ENCODE measurements around the gene TMEM108. TPM values are rescaled to one million over a fixed set of nuclear protein-coding genes. Genes with fewer than 3 reads are reported as not detected.

TMEM108 gene
- total and polyA plus RNA-seq, 2 of the 4 experiments (the other 2 are of a cell fraction) = 0.18 to 2.2 TPM

- H4K5ac ChIP-seq (ENCODE audit: low read depth, low read length) = no peak overlapping the region
- no peak overlapping the region for H2BK120ac ChIP-seq (ENCODE audit: low read depth, low read length)
- no peaks in the 10 kb centered on the region for H3K9me1 ChIP-seq (ENCODE audit: insufficient read depth, low read length)
- no peak for DNase-seq
- H3K56ac ChIP-seq (ENCODE audit: extremely low read depth, insufficient read depth, low read length) = no peak overlapping the region
- H3K4me1 ChIP-seq (ENCODE audit: control insufficient read depth, insufficient read depth, low read length) = no peaks in the 10 kb centered on the region
- H3K18ac ChIP-seq (ENCODE audit: low read depth, low read length) = no peak overlapping the region
- no peak overlapping the region for H3K4me3 ChIP-seq (ENCODE audit: insufficient read depth, low read depth, low read length)
- no peak for TF ChIP-seq MXI1 (IDR thresholded peaks at IDR 0.05; ENCODE audit: borderline replicate concordance, low read depth, low read length)
- no peak for TF ChIP-seq SMC3 (IDR thresholded peaks at IDR 0.05; ENCODE audit: low read depth, low read length)
- TF ChIP-seq FOS (IDR thresholded peaks at IDR 0.05; ENCODE audit: low read depth, low read length) = no peak
- no peak for TF ChIP-seq NFE2L2 (IDR thresholded peaks at IDR 0.05; ENCODE audit: low read depth, low read length)
- no peak for TF ChIP-seq RCOR1 (IDR thresholded peaks at IDR 0.05; ENCODE audit: insufficient replicate concordance, low read length)
- no peak for TF ChIP-seq BHLHE40 (IDR thresholded peaks at IDR 0.05; ENCODE audit: low read depth, low read length)
- no peak for TF ChIP-seq MAFK (IDR thresholded peaks at IDR 0.05; ENCODE audit: low read depth, low read length)
- no peak overlapping the region for H3K14ac ChIP-seq (replicated peaks; ENCODE audit: low read depth, low read length)
- H3K27me3 ChIP-seq (ENCODE audit: control insufficient read depth, insufficient read depth, low read length) = no peaks in the 10 kb centered on the region
- H3K4me2 ChIP-seq (ENCODE audit: low read depth, low read length) = no peak overlapping the region
- in situ Hi-C loops (cut with MboI; ENCODE audit: low sequenced_read_pairs) = no loop called here
- no peak overlapping the region for H2BK20ac ChIP-seq (ENCODE audit: low read depth, low read length)
- H4K91ac ChIP-seq (ENCODE audit: insufficient read depth, low read depth, low read length) = no peak overlapping the region
- no peak overlapping the region for H3K9ac ChIP-seq (ENCODE audit: low read depth, low read length)
- BruUV-seq (replicated peaks) = no TSS peak
- ChIA-PET POLR2A (ENCODE audit: unreplicated experiment) (no interaction called here), CTCF (no interaction called here)
- WGBS, 2 experiments (ENCODE audit: extremely low coverage in 2 of 2, insufficient read length in 1 of 2) = no CpG with 5 or more reads among the region's 3 CpGs
- H2BK15ac ChIP-seq (ENCODE audit: low read depth, low read length) = no peak overlapping the region
- no peak overlapping the region for H2AFZ ChIP-seq (replicated peaks; ENCODE audit: low read length, poor library complexity)
- no peak overlapping the region for H3K27ac ChIP-seq (ENCODE audit: insufficient read depth, low read length)
- H4K8ac ChIP-seq (ENCODE audit: low read depth in 2 of 2, low read length in 2 of 2) = no peak overlapping the region
- intact Hi-C loops (cut with micrococcal nuclease) = no loop called here
- no peak overlapping the region for H3K23ac ChIP-seq (ENCODE audit: low read depth, low read length)
- no peaks in the 10 kb centered on the region for H4K20me1 ChIP-seq (ENCODE audit: insufficient read depth, low read length)
- no peaks in the 10 kb centered on the region for H3K79me1 ChIP-seq (ENCODE audit: low read depth in 1 of 2, low read length in 2 of 2)
- no peak overlapping the region for H3K4ac ChIP-seq (ENCODE audit: low read depth, low read length)
- no peak for ATAC-seq (ENCODE audit: low read depth)
- no peak overlapping the region for H2BK5ac ChIP-seq (ENCODE audit: low read depth, low read length, poor library complexity, severe bottlenecking)
- no peak overlapping the region for H2AK5ac ChIP-seq (ENCODE audit: low read depth, low read length)
- dilution Hi-C loops (cut with HindIII; ENCODE audit: low sequenced_read_pairs, unreplicated experiment) = no loop called here
- no peaks in the 10 kb centered on the region for H3K9me3 ChIP-seq (ENCODE audit: control insufficient read depth, insufficient read depth, low read length)
- no peak overlapping the region for H2AK9ac ChIP-seq (replicated peaks; ENCODE audit: low read depth, low read length, poor library complexity)
- no peaks in the 10 kb centered on the region for H3K36me3 ChIP-seq (ENCODE audit: control insufficient read depth, insufficient read depth, low read length)
These were observed 39.5 kb downstream of the TMEM108 start for GRCh38 chr3:133077688-133078087.
